Body of pancreas (tissue), 4 donors: ENCODE data around the gene TSPAN3. TPM values are rescaled to one million over a fixed set of nuclear protein-coding genes. Genes with fewer than 3 reads are reported as not detected.

ENCODE experiments used
- ATAC-seq: fragments of 150-250 bp; one replicate; pipeline ENCODE4 v1.9.1; 2016
- DNase-seq, 4 donors: peaks; one replicate each; pipeline ENCODE4 v3.0.0-alpha.2; 2019
- H3K27ac ChIP-seq, 4 donors: fragments of 200-600 bp; sonication (generic); 1 replicate in 3 of 4; 2 replicates in 1 of 4; pipeline versions ENCODE4 v1.5.1 to v1.6.1; 2016 to 2019; ENCODE audit warnings: mild to moderate bottlenecking in 1 of 4, mixed read lengths in 1 of 4, moderate library complexity in 1 of 4
- H3K27me3 ChIP-seq, 2 donors: fragments of 200-600 bp; sonication (generic); one replicate each; pipeline ENCODE4 v1.6.0; 2016; ENCODE audit warnings: mild to moderate bottlenecking in 1 of 2
- H3K36me3 ChIP-seq, 2 donors: fragments of 200-600 bp; sonication (generic); replicated peaks in 1 of 2; 2 replicates each; pipeline ENCODE4 v1.5.1; 2016; ENCODE audit warnings: low read depth in 2 of 2; ENCODE audit not compliant: insufficient read depth in 1 of 2
- H3K4me1 ChIP-seq: fragments of 200-600 bp; sonication (generic); one replicate; pipeline ENCODE4 v1.6.0; 2016
- H3K4me3 ChIP-seq, 2 donors: fragments of 200-600 bp; sonication (generic); 1 replicate in 1 of 2; 2 replicates in 1 of 2; pipeline ENCODE4 v1.5.1; 2016 to 2019
- H3K9me3 ChIP-seq, 3 donors: fragments of 200-600 bp; sonication (generic); 1 replicate in 2 of 3; 2 replicates in 1 of 3; pipeline ENCODE4 v1.5.1; 2016
- POLR2A ChIP-seq, 3 donors: fragments of 450-650 bp; IDR thresholded peaks; one replicate each; pipeline ENCODE4 v1.6.1; 2016; ENCODE audit warnings: antibody characterized with exemption in 3 of 3, mild to moderate bottlenecking in 2 of 3
- WGBS, 2 donors: methylation state at CpG; one replicate each; pipeline ENCODE4 v1.1.5; 2017; 5-methylcytosine and 5-hydroxymethylcytosine counted together
- intact Hi-C: fragments of 100-400 bp; cut with DNase I; formaldehyde crosslinking; loops from one replicate; pipeline ENCODE4 v1.15.1; 2023
- total RNA-seq, 2 donors: library from RNA; depleted of rRNA; stranded (reverse); fragments of >200 nt; gene quantifications; one replicate each; pipeline ENCODE4 v1.1.0, GENCODE V29; 2016
- TF ChIP-seq, protein P1 (sequence below), 7 experiments: fragments of 450-650 bp in 4 of 7; fragments of 200-600 bp in 3 of 7; sonication (generic) in 3 of 7; IDR thresholded peaks; one replicate each; pipeline ENCODE4 v1.5.1; 2016 to 2019; ENCODE audit warnings: antibody characterized with exemption in 7 of 7

Gene TSPAN3
- total RNA-seq, 2 donors from 2014 or later, result 99.1 to 118 TPM

- WGBS, 2 donors, result 59 to 74% methylated on average over 7 of the region's 7 CpGs
- H3K36me3 ChIP-seq, result no peaks in the 10 kb centered on the region
- intact Hi-C loops, result loop anchor here (10.0 kb wide), 1 partner anchor 523 kb away; no protein-coding TSS in a partner anchor
- H3K9me3 ChIP-seq, result no peaks in the 10 kb centered on the region
- H3K4me3 ChIP-seq, result no peak overlapping the region
- DNase-seq (no peak), ATAC-seq (no peak)
- H3K27me3 ChIP-seq, result no peaks in the 10 kb centered on the region
- H3K4me1 ChIP-seq, result peaks cover 4% of the 10 kb centered on the region
- TF ChIP-seq POLR2A (IDR thresholded peaks at IDR 0.05), result no peak
- TF ChIP-seq, protein P1, sequence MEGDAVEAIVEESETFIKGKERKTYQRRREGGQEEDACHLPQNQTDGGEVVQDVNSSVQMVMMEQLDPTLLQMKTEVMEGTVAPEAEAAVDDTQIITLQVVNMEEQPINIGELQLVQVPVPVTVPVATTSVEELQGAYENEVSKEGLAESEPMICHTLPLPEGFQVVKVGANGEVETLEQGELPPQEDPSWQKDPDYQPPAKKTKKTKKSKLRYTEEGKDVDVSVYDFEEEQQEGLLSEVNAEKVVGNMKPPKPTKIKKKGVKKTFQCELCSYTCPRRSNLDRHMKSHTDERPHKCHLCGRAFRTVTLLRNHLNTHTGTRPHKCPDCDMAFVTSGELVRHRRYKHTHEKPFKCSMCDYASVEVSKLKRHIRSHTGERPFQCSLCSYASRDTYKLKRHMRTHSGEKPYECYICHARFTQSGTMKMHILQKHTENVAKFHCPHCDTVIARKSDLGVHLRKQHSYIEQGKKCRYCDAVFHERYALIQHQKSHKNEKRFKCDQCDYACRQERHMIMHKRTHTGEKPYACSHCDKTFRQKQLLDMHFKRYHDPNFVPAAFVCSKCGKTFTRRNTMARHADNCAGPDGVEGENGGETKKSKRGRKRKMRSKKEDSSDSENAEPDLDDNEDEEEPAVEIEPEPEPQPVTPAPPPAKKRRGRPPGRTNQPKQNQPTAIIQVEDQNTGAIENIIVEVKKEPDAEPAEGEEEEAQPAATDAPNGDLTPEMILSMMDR (IDR thresholded peaks at IDR 0.05), result no peak
- H3K27ac ChIP-seq, result no peak overlapping the region
Measured at GRCh38 chr15:77021803-77022381, 49.0 kb downstream of the TSPAN3 start.

GRCh38 chr15:77021088-77021481 is 49.8 kb downstream of the TSPAN3 start:
- no peaks in the 10 kb centered on the region for H3K36me3 ChIP-seq
- no peak overlapping the region for H3K4me3 ChIP-seq
- no peak for DNase-seq
- no peaks in the 10 kb centered on the region for H3K27me3 ChIP-seq
- H3K27ac ChIP-seq, result no peak overlapping the region
- TF ChIP-seq POLR2A (IDR thresholded peaks at IDR 0.05), result no peak
- TF ChIP-seq, protein P1 (IDR thresholded peaks at IDR 0.05), result no peak
- no peak for ATAC-seq
- no peaks in the 10 kb centered on the region for H3K9me3 ChIP-seq
- 78 to 86% methylated on average over 7 to 9 of the region's 9 CpGs for WGBS, 2 donors
- H3K4me1 ChIP-seq, result peaks cover 4% of the 10 kb centered on the region
- intact Hi-C loops, result loop anchor here (10.0 kb wide), 1 partner anchor 524 kb away; no protein-coding TSS in a partner anchor

- 78 to 89% methylated on average over 3 to 6 of the region's 6 CpGs for WGBS, 2 donors
- Histone ChIP-seq H3K9me3 (no peaks in the 10 kb centered on the region), H3K4me1 (peaks cover 4% of the 10 kb centered on the region), H3K4me3 (no peak overlapping the region), H3K27me3 (no peaks in the 10 kb centered on the region), H3K27ac (no peak overlapping the region), H3K36me3 (no peaks in the 10 kb centered on the region)
- no peak for TF ChIP-seq POLR2A (IDR thresholded peaks at IDR 0.05)
- TF ChIP-seq, protein P1 (IDR thresholded peaks at IDR 0.05), result no peak
- DNase-seq (no peak), ATAC-seq (no peak)
- intact Hi-C loops, result loop anchor here (10.0 kb wide), 1 partner anchor 524 kb away; no protein-coding TSS in a partner anchor
Measured at GRCh38 chr15:77020348-77021087, 50.4 kb downstream of the TSPAN3 start.

DNA sequence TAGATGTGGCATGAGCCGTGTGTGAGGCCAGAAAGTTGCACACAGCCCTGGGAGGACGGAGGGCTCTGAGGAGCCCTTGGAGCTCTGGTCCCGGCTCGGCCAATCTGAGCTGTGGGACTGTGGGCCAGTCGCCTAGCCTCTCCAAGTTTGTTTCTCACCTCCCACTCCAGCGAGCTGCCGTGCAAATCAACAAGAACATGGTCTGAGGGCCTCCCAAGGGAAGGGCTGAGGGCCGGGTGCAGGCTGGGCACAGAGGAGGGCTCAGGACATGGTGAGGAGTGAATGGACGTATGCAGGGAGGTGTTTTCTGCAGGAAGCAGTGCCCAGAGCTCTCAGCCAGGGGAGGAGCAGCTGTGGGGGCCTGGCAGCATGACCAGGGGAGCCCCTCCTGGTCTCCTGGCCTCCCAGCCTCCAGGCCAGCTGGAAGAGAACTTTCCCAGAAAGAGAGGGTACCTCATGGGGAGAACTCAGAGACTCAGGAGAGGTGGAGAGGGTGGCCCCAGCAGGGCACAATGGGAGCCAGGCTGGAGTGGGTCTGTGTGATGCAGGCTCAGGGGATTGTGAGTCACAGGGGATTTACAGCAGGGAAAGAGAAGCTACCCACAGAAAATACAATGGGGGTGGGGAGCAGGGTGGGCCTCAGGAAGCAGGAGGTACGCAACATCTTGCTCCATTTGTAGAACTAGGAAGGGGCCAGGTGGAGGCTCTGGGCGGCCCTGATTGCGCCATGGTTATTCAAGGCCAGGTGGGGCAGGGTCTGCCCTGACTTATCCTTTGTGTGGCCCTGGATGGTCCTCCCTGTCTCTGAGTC is 51.2 kb downstream of the TSPAN3 start:
- peaks cover 4% of the 10 kb centered on the region for H3K4me1 ChIP-seq
- TF ChIP-seq, protein P1 (IDR thresholded peaks at IDR 0.05), result no peak
- TF ChIP-seq POLR2A (IDR thresholded peaks at IDR 0.05), result no peak
- no peak overlapping the region for H3K4me3 ChIP-seq
- no peak overlapping the region for H3K27ac ChIP-seq
- H3K36me3 ChIP-seq, result no peaks in the 10 kb centered on the region
- H3K27me3 ChIP-seq, result no peaks in the 10 kb centered on the region
- H3K9me3 ChIP-seq, result no peaks in the 10 kb centered on the region
- no peak for ATAC-seq
- 80 to 82% methylated on average over 9 to 12 of the region's 12 CpGs for WGBS, 2 donors
- no peak for DNase-seq
- intact Hi-C loops, result loop anchor here (10.0 kb wide), 1 partner anchor 525 kb away; no protein-coding TSS in a partner anchor
